ENCODE measurements around the gene HSPB3. TPM values are rescaled to one million over a fixed set of nuclear protein-coding genes. Genes with fewer than 3 reads are reported as not detected.
A peak's percentile ranks its signal among the peaks of the same experiment; 100 is the strongest.

The HSPB3 gene
- total and polyA plus RNA-seq, 2 of the 4 experiments (the other 2 are of a cell fraction), result 0.31 to 0.54 TPM

GRCh38 chr5:54477941-54478478, 22.5 kb downstream of the HSPB3 start:
- Histone ChIP-seq H3K79me1 (ENCODE audit: low read depth in 1 of 2, low read length in 2 of 2) (no peaks in the 10 kb centered on the region), H2BK120ac (ENCODE audit: low read depth, low read length) (no peak overlapping the region), H2AK5ac (ENCODE audit: low read depth, low read length) (no peak overlapping the region), H4K8ac (ENCODE audit: low read depth in 2 of 2, low read length in 2 of 2) (no peak overlapping the region), H2BK5ac (ENCODE audit: low read depth, low read length, poor library complexity, severe bottlenecking) (no peak overlapping the region), H3K56ac (ENCODE audit: extremely low read depth, insufficient read depth, low read length) (no peak overlapping the region), H4K5ac (ENCODE audit: low read depth, low read length) (no peak overlapping the region), H3K36me3 (ENCODE audit: control insufficient read depth, insufficient read depth, low read length) (no peaks in the 10 kb centered on the region), H3K4me3 (ENCODE audit: insufficient read depth, low read depth, low read length) (no peak overlapping the region), H4K20me1 (ENCODE audit: insufficient read depth, low read length) (no peaks in the 10 kb centered on the region), H2BK20ac (ENCODE audit: low read depth, low read length) (no peak overlapping the region), H3K14ac (replicated peaks; ENCODE audit: low read depth, low read length) (no peak overlapping the region), H3K9me1 (ENCODE audit: insufficient read depth, low read length) (no peaks in the 10 kb centered on the region), H3K23ac (ENCODE audit: low read depth, low read length) (no peak overlapping the region), H3K9ac (ENCODE audit: low read depth, low read length) (no peak overlapping the region), H2AFZ (replicated peaks; ENCODE audit: low read length, poor library complexity) (no peak overlapping the region), H3K18ac (ENCODE audit: low read depth, low read length) (no peak overlapping the region), H3K4me2 (ENCODE audit: low read depth, low read length) (no peak overlapping the region), H3K27ac (ENCODE audit: insufficient read depth, low read length) (no peak overlapping the region), H3K4me1 (ENCODE audit: control insufficient read depth, insufficient read depth, low read length) (no peaks in the 10 kb centered on the region), H3K4ac (ENCODE audit: low read depth, low read length) (no peak overlapping the region), H4K91ac (ENCODE audit: insufficient read depth, low read depth, low read length) (no peak overlapping the region), H3K27me3 (ENCODE audit: control insufficient read depth, insufficient read depth, low read length) (peaks cover 12% of the 10 kb centered on the region), H3K9me3 (ENCODE audit: control insufficient read depth, insufficient read depth, low read length) (no peaks in the 10 kb centered on the region), H2AK9ac (replicated peaks; ENCODE audit: low read depth, low read length, poor library complexity) (no peak overlapping the region), H2BK15ac (ENCODE audit: low read depth, low read length) (no peak overlapping the region)
- DNase-seq, result no peak
- BruUV-seq (replicated peaks), result no TSS peak
- TF ChIP-seq MAFK (IDR thresholded peaks at IDR 0.05; ENCODE audit: low read depth, low read length) (peak; percentile 82), NFE2L2 (IDR thresholded peaks at IDR 0.05; ENCODE audit: low read depth, low read length) (no peak)
- ChIA-PET CTCF (no interaction called here), POLR2A (ENCODE audit: unreplicated experiment) (no interaction called here)
- dilution Hi-C loops (cut with HindIII; ENCODE audit: low sequenced_read_pairs, unreplicated experiment), result no loop called here
- ATAC-seq (ENCODE audit: low read depth), result no peak
- WGBS, 2 experiments (ENCODE audit: extremely low coverage in 2 of 2, insufficient read length in 1 of 2), result no CpG with 5 or more reads among the region's 1 CpG
- in situ Hi-C loops (cut with MboI; ENCODE audit: low sequenced_read_pairs), result loop anchor here (25.0 kb wide), 1 partner anchor 659 kb away; no protein-coding TSS in a partner anchor
- intact Hi-C loops (cut with micrococcal nuclease), result no loop called here
